ENCODE data around the gene TMEM14C.
"Not testable (repeated sequence)": the region's sequence is repeated elsewhere in the genome, so short reads cannot be mapped to it uniquely, and the experiment has no call there.

TMEM14C gene

DNA sequence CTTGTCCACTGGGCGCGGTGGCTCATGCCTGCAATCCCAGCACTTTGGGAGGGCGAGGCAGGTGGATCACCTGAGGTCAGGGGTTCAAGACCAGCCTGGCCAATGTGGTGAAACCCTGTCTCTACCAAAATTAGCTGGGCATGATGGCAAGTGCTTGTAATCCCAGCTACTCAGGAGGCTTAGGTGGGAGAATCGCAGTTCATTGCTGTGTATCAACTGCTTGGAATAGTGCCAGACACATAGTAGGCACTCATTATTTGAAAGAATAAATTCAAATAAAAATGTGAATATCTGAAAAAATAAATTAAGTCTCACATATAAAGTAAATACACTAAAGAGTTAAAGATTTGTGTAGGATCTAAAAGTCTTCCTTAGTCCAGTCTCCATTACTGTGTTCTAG is 26.2 kb upstream of the TMEM14C start:
- H3K27ac Mint-ChIP-seq = no peak overlapping the region
- peak overlapping the region; percentile 93 for H3K4me3 Mint-ChIP-seq
- H3K4me1 Mint-ChIP-seq (ENCODE audit: low read depth) = peaks cover 59% of the 10 kb centered on the region
- no peaks in the 10 kb centered on the region for H3K9me3 Mint-ChIP-seq (ENCODE audit: low read depth)
- no peaks in the 10 kb centered on the region for H3K27me3 Mint-ChIP-seq
- peaks cover 8% of the 10 kb centered on the region for H3K36me3 Mint-ChIP-seq

DNA sequence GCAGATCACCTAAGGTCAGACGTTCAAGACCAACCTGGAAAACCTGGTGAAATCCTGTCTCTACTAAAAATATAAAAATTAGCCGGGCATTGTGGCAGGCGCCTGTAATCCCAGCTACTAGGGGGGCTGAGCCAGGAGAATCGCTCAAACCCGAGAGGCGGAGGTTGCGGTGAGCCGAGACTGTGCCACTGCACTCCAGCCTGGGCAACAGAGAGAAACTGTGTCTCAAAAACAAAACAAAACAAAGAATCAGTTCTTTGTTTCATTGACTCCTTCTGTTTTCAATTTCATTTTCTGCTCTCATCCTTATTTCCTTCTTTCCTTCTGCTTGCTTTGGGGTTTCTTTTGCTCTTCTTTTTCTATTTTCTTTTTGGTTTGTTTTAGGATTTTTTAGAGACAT is 8.9 kb upstream of the TMEM14C start:
- Mint-ChIP-seq H3K27me3 (no peaks in the 10 kb centered on the region), H3K27ac (no peak overlapping the region), H3K4me1 (ENCODE audit: low read depth) (no peaks in the 10 kb centered on the region), H3K36me3 (peaks cover 4% of the 10 kb centered on the region), H3K9me3 (ENCODE audit: low read depth) (no peaks in the 10 kb centered on the region), H3K4me3 (no peak overlapping the region)

DNA sequence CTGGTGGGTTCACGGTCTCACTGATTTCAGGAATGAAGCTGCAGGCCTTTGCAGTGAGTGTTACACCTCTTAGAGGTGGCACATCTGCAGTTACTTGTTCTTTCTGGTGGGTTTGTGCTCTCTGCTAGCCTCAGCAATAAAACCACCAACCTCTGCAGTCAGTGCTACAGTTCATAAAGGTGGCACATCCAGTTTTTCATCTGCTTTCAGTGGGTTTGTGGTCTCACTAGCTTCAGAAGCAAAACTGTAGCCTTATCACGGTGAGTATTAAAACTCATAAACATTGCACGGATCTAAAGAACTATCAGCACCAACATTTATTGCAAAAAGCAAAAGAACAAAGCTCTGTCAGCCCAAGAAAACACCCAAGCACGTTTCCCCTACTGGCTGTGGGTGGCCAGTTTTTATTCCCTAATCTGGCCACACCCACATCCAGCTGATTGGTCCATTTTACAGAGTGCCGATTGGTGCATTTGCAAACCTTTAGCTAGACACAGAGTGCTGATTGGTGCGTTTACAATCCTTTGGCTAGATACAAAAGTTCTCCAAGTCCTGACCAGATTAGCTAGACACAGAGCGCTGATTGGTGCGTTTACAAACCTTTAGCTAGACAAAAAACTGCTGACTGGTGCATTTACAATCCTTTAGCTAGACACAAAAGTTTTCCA is 3.4 kb upstream of the TMEM14C start:
- Mint-ChIP-seq H3K27ac (peak overlapping the region; percentile 92), H3K4me1 (ENCODE audit: low read depth) (peaks cover 36% of the 10 kb centered on the region), H3K36me3 (no peaks in the 10 kb centered on the region), H3K9me3 (ENCODE audit: low read depth) (no peaks in the 10 kb centered on the region), H3K4me3 (peak overlapping the region; percentile 88), H3K27me3 (no peaks in the 10 kb centered on the region)

DNA sequence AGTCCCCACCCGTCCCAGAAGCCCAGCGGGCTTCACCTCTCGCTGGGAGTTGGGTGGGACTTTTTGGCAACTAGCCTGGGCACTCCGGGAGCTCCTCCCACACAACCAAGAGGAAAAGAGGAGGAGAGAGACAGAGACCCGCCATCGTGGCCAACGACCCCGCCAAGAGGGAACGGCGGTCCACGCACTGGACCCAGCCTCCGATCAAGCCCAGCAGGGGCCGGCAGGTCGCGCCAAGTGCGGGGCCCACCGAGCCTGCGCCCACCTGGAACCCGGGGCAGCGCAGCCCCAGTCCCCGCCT is 3.0 kb upstream of the TMEM14C start:
- Mint-ChIP-seq H3K36me3 (no peaks in the 10 kb centered on the region), H3K4me1 (ENCODE audit: low read depth) (peaks cover 38% of the 10 kb centered on the region), H3K4me3 (peak overlapping the region; percentile 88), H3K27me3 (no peaks in the 10 kb centered on the region), H3K9me3 (ENCODE audit: low read depth) (no peaks in the 10 kb centered on the region), H3K27ac (peak overlapping the region; percentile 92)

DNA sequence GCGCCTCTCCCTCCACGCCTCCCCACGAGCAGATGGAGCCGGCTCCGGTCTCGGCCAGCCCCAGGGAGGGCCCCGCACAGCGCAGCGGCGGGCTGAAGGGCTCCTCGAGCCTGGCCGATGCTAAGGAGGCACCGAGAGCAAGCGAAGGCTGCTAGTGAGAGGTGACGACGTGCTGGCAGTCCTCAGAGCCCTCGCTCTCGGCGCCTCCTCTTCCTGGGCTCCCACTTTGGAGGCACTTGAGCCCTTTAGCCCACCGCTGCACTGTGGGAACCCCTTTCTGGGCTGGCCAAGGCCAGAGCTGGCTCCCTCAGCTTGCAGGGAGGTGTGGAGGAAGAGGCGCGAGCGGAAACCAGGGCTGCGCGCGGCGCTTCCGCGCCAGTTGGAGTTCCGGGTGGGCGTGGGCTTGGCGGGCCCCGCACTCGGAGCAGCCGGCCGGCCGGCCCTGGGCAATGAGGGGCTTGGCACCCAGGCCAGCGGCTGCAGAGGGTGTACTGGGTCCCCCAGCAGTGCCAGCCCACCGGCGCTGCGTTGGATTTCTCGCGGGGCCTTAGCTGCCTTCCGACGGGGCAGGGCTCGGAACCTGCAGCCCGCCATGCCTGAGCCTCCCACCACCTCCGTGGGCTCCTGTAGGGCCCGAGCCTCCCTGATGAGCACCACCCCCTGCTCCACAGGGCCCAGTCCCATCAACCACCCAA is 2.5 kb upstream of the TMEM14C start:
- H3K4me3 Mint-ChIP-seq = peak overlapping the region; percentile 94
- H3K27me3 Mint-ChIP-seq = no peaks in the 10 kb centered on the region
- no peaks in the 10 kb centered on the region for H3K36me3 Mint-ChIP-seq
- H3K9me3 Mint-ChIP-seq (ENCODE audit: low read depth) = no peaks in the 10 kb centered on the region
- peaks cover 41% of the 10 kb centered on the region for H3K4me1 Mint-ChIP-seq (ENCODE audit: low read depth)
- H3K27ac Mint-ChIP-seq = peak overlapping the region; percentile 76

DNA sequence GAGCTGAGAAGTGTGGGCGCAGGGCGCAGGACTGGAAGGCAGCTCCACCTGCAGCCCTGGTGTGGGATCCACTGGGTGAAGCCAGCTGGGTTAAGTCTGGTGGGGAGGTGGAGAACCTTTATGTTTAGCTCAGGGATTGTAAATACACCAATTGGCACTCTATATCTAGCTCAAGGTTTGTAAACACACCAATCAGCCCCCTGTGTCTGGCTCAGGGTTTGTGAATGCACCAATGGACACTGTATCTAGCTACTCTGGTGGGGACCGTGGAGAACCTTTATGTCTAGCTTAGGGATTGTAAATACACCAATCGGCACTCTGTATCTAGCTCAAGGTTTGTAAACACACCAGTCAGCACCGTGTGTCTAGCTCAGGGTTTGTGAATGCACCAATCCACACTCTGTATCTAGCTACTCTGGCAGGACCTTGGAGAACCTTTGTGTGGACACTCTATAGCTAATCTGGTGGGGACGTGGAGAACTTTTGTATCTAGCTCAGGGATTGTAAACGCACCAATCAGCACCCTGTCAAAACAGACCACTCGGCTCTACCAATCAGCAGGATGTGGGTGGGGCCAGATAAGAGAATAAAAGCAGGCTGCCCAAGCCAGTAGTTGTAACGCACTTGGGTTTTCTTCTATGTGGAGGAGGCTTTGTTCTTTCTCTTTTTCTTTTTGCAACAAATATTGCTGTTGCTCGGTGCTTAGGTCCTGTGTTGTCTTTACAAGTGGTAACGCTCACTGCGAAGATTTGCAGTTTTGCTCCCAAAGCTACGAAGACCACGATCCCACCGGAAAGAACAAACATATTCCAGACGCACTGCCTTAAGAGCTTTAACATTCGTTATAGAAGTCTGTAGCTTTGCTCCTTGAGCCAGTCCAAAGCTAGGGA is 1.7 kb upstream of the TMEM14C start:
- peak overlapping the region; percentile 94 for H3K4me3 Mint-ChIP-seq
- not testable (repeated sequence) for H3K27me3 Mint-ChIP-seq; H3K9me3 Mint-ChIP-seq (ENCODE audit: low read depth); H3K36me3 Mint-ChIP-seq
- H3K4me1 Mint-ChIP-seq (ENCODE audit: low read depth) = peaks cover 47% of the 10 kb centered on the region
- H3K27ac Mint-ChIP-seq = peak overlapping the region; percentile 90

DNA sequence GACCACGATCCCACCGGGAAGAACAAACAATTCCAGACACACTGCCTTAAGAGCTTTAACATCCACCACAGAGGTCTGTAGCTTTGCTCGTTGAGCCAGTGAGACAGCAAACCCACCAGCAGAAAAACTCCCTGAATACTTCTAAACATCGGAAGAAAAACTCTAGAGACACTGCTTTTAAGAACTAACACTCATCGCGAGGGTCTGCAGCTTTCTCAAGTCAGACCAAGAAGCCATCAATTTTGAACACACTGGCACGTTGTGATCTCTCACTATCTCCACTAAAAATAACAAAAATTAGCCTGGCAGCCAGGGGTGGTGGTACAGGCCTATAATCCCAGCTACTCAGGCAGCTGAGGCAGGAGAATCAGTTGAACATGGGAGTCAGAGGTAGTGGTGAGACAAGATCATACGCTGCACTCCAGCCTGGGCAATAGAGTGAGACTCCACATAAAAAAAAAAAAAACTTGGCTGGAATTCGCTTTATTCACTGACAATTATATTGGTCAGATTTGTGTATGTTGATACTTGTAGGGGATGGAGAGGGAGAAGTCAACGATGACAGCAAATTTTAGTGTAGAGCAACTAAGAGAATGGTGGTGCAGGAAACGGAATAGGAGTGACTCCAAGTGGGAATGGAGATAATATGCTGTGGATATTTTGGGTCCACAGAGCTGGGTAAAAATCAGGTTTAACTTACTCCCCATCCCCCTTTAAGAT is 860 bp upstream of the TMEM14C start:
- peak overlapping the region; percentile 90 for H3K27ac Mint-ChIP-seq
- peaks cover 2% of the 10 kb centered on the region for H3K36me3 Mint-ChIP-seq
- H3K27me3 Mint-ChIP-seq = no peaks in the 10 kb centered on the region
- no peaks in the 10 kb centered on the region for H3K9me3 Mint-ChIP-seq (ENCODE audit: low read depth)
- H3K4me1 Mint-ChIP-seq (ENCODE audit: low read depth) = peaks cover 48% of the 10 kb centered on the region
- H3K4me3 Mint-ChIP-seq = peak overlapping the region; percentile 94

DNA sequence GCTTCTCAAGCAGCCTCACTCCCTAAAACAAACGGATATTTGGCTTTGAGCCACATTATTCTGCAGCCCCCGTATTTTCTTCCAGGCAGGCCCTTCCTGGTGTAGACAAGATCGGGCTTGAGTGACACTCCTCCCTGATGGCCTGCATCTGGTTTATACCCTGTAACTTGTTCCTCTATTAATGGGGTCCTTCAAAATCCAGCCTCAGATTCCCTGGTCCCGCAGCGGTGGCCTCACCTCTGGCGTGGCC is 375 bp upstream of the TMEM14C start:
- Mint-ChIP-seq H3K27ac (peak overlapping the region; percentile 90), H3K4me3 (peak overlapping the region; percentile 94), H3K4me1 (ENCODE audit: low read depth) (peaks cover 49% of the 10 kb centered on the region), H3K9me3 (ENCODE audit: low read depth) (no peaks in the 10 kb centered on the region), H3K36me3 (peaks cover 2% of the 10 kb centered on the region), H3K27me3 (no peaks in the 10 kb centered on the region)

DNA sequence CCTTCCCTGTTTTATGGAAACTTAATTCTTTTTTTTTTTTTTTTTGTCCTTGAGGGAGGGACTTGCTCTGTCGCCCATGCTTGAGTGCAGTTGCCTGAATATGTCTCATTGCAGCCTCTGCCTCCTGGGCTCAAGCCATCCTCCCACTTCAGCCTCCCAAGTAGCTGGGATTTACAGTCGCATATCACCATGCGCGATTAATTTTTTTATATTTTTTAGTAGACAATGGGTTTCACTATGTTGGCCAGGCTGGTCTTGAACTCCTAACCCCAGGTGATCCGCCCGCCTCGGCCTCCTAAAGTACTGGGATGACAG is 654 bp downstream of the TMEM14C start:
- H3K27ac Mint-ChIP-seq = peak overlapping the region; percentile 90
- H3K4me3 Mint-ChIP-seq = peak overlapping the region; percentile 94
- peaks cover 6% of the 10 kb centered on the region for H3K36me3 Mint-ChIP-seq
- no peaks in the 10 kb centered on the region for H3K27me3 Mint-ChIP-seq
- peaks cover 52% of the 10 kb centered on the region for H3K4me1 Mint-ChIP-seq (ENCODE audit: low read depth)
- no peaks in the 10 kb centered on the region for H3K9me3 Mint-ChIP-seq (ENCODE audit: low read depth)

DNA sequence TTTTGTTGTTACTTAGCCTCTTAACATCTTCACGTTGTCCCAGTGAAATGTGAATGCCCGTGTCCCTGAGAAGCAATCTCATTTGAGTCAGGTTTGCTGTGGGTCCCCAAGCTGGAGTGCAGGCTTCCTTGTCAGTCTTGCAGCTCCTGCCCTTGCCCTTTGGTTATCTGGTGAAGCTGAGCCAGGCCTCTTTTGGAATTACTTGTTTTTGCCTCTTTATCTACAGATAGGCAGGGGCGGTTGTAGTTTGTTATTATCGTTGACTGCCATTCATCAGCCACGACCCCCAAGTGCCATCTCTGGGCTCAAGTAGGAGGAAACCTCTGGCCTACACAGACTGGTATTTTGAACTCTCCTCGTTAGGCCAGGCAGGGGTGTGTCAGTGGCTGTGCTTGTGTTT is 2.2 kb downstream of the TMEM14C start:
- Mint-ChIP-seq H3K27ac (no peak overlapping the region), H3K4me3 (no peak overlapping the region), H3K27me3 (no peaks in the 10 kb centered on the region), H3K9me3 (ENCODE audit: low read depth) (no peaks in the 10 kb centered on the region), H3K4me1 (ENCODE audit: low read depth) (peaks cover 44% of the 10 kb centered on the region), H3K36me3 (peaks cover 6% of the 10 kb centered on the region)

DNA sequence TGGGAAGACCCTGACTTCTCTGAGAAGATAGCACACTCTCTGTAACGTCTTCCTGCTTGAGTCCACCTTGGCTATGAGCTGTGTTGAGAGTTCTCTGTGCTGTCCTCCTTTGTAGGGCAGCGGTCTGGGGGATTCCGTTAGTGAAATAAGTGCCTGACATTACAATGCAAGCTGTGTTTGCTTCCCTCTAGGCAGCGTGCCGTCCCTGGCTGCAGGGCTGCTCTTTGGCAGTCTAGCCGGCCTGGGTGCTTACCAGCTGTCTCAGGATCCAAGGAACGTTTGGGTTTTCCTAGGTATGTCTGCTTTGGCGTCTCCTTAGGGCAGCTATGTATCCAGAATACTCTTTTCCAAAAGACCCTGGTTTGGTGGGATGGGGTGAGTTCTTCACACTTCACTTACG is 2.8 kb downstream of the TMEM14C start:
- no peaks in the 10 kb centered on the region for H3K9me3 Mint-ChIP-seq (ENCODE audit: low read depth)
- H3K4me3 Mint-ChIP-seq = peak overlapping the region; percentile 38
- H3K4me1 Mint-ChIP-seq (ENCODE audit: low read depth) = peaks cover 44% of the 10 kb centered on the region
- no peaks in the 10 kb centered on the region for H3K27me3 Mint-ChIP-seq
- peaks cover 6% of the 10 kb centered on the region for H3K36me3 Mint-ChIP-seq
- peak overlapping the region; percentile 34 for H3K27ac Mint-ChIP-seq

DNA sequence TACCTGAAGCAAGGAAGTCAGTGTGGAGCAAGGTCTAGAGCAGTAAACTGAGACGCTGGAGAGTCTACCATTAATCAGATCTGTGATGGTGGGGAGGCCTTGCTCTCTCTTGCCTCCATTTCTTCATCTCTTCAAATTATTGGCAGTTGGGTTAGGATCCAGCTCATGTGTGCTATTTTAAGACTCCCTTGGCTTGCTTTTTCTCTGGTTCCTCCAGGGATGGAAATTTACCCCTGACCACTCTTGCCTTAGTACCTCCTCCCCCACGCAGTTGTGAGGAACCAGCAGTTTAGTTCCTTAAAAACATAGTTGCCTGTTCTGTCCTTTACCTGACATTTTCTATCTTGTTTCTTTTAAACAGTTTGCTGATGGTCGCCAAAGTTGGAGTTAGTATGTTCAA is 7.4 kb downstream of the TMEM14C start:
- no peak overlapping the region for H3K4me3 Mint-ChIP-seq

DNA sequence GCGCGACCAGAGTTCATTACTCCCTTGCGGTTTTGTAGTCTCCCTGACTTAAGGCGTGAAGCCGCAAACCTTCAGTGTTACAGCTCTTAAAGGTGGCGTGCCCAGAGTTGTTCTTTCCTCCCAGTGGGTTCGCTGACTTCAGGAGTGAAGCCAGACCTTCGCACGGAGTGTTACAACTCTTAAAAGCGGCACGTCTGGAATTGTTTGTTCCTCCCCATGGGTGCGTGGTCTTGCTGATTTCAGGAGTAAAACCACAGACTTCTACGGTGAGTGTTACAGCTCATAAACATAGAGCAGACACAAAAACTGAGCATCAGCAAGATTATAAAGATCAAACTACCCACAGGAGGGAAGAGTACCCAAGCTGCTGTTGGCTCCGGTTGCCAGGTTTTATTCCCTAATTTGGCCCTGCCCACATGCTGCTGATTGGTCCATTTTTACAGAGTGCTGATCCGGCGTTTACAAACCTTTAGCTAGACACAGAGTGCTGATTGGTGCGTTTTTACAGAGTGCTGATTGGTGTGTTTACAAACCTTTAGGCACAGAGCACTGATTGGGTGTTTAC is 10.4 kb downstream of the TMEM14C start:
- H3K36me3 Mint-ChIP-seq = peaks cover 5% of the 10 kb centered on the region
- no peak overlapping the region for H3K27ac Mint-ChIP-seq
- H3K27me3 Mint-ChIP-seq = no peaks in the 10 kb centered on the region
- no peaks in the 10 kb centered on the region for H3K4me1 Mint-ChIP-seq (ENCODE audit: low read depth)
- no peak overlapping the region for H3K4me3 Mint-ChIP-seq
- H3K9me3 Mint-ChIP-seq (ENCODE audit: low read depth) = no peaks in the 10 kb centered on the region

More for the DNA sequence above, 7.4 kb downstream of the TMEM14C start:
- Mint-ChIP-seq H3K27me3 (no peaks in the 10 kb centered on the region), H3K4me1 (ENCODE audit: low read depth) (peaks cover 13% of the 10 kb centered on the region), H3K36me3 (peaks cover 11% of the 10 kb centered on the region), H3K27ac (peak overlapping the region; percentile 1), H3K9me3 (ENCODE audit: low read depth) (no peaks in the 10 kb centered on the region)

DNA sequence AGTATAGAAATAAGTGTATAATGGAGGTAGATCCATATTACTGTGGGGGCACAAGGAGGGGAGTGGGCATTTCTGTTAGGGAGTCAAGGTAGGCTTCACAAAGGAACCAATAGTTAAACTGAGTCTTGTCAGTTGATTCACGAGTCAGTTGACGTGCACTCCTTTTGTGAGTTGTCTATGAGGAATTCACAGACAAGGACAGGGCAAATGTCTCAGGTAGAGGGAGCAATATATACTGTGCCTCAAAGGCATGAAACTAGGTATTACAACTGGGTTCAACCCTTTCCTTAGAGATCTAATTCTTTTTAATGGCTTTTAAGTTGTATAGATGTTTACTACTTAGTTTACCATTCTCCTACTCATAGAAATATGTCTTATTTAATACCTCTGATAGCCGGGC is 11.0 kb downstream of the TMEM14C start:
- Mint-ChIP-seq H3K4me1 (ENCODE audit: low read depth) (no peaks in the 10 kb centered on the region), H3K27me3 (no peaks in the 10 kb centered on the region), H3K4me3 (no peak overlapping the region), H3K9me3 (ENCODE audit: low read depth) (no peaks in the 10 kb centered on the region), H3K27ac (no peak overlapping the region), H3K36me3 (peaks cover 5% of the 10 kb centered on the region)

DNA sequence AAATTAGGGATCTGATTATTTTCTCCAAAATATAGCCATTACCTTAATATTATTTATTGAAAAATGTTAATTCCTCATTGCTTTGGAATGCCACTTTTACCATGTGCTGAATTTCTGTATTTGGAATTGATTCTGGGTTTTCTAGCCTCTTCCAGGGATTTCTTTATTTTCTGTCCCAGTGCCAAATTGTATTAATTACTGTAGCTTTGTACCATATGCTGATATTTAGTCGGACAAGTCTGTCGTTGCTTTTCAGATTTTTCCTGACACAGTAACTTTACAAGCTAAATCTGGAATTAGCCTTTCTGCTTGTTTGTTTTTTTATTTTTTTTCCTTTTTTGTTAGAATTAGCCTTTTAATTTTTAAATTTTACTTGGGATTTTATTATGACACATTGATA is 13.9 kb downstream of the TMEM14C start:
- H3K4me3 Mint-ChIP-seq = no peak overlapping the region
- H3K36me3 Mint-ChIP-seq = peaks cover 5% of the 10 kb centered on the region
- no peaks in the 10 kb centered on the region for H3K27me3 Mint-ChIP-seq
- no peak overlapping the region for H3K27ac Mint-ChIP-seq
- H3K9me3 Mint-ChIP-seq (ENCODE audit: low read depth) = no peaks in the 10 kb centered on the region
- no peaks in the 10 kb centered on the region for H3K4me1 Mint-ChIP-seq (ENCODE audit: low read depth)
